B cell (primary cell): ENCODE data around the gene VPS11. TPM values are rescaled to one million over a fixed set of nuclear protein-coding genes. Genes with fewer than 3 reads are reported as not detected.
"Not testable (repeated sequence)": the region's sequence is repeated elsewhere in the genome, so short reads cannot be mapped to it uniquely, and the experiment has no call there.

Source experiments
- ATAC-seq: fragments of 200-7000 bp; cut with Tn5 transposase; one replicate; pipeline ENCODE4 v1.10.0; 2021; ENCODE audit warnings: low read depth, mild to moderate bottlenecking, moderate number of reproducible peaks, moderate library complexity
- CTCF ChIA-PET: fragments of 350-600 bp; sonication (Branson Sonifier 250); formaldehyde crosslinking; loops from one replicate; lab custom pipeline; 2021; ENCODE audit warnings: antibody characterized with exemption, inconsistent platforms; lab: Charles Lee
- POLR2A ChIA-PET: fragments of 350-600 bp; sonication (Branson Sonifier 250); formaldehyde crosslinking; loops from one replicate; lab custom pipeline; 2021; ENCODE audit warnings: antibody characterized with exemption; lab: Charles Lee
- DNase-seq: peaks from one replicate; pipeline ENCODE4 v3.0.0; 2013
- H2AFZ ChIP-seq: 2 replicates; pipeline ENCODE4 v1.6.1; 2012; ENCODE audit warnings: mild to moderate bottlenecking, low read depth, low read length; ENCODE audit not compliant: insufficient read depth, poor library complexity, severe bottlenecking
- H3K27ac ChIP-seq, 2 donors: 1 replicate in 1 of 2; 2 replicates in 1 of 2; pipeline ENCODE4 v1.5.1; 2012 to 2013; ENCODE audit warnings: low read length in 2 of 2, mild to moderate bottlenecking in 2 of 2, moderate library complexity in 1 of 2
- H3K27me3 ChIP-seq, 4 experiments: fragments of 200-600 bp in 1 of 4; sonication (generic) in 1 of 4; replicated peaks in 1 of 4; 1 replicate in 2 of 4; 2 replicates in 2 of 4; pipeline versions ENCODE4 v1.6.1 to v1.7.0; 2013 to 2016; ENCODE audit warnings: low read length in 3 of 4, mild to moderate bottlenecking in 2 of 4, mixed read lengths in 1 of 4, moderate library complexity in 1 of 4; ENCODE audit not compliant: insufficient read depth in 4 of 4, control insufficient read depth in 3 of 4; ENCODE audit errors: control extremely low read depth in 1 of 4
- H3K36me3 ChIP-seq, 2 experiments: replicated peaks in 1 of 2; 1 replicate in 1 of 2; 2 replicates in 1 of 2; pipeline versions ENCODE4 v1.6.1 to v1.7.1; 2013; ENCODE audit warnings: low read length in 1 of 2; ENCODE audit not compliant: insufficient read depth in 2 of 2, control insufficient read depth in 1 of 2; ENCODE audit errors: control extremely low read depth in 1 of 2, extremely low read depth in 1 of 2
- H3K4me1 ChIP-seq, 2 donors: fragments of 200-600 bp in 1 of 2; sonication (generic) in 1 of 2; 1 replicate in 1 of 2; 2 replicates in 1 of 2; pipeline versions ENCODE4 v1.5.1 to v1.6.1; 2013 to 2017; ENCODE audit warnings: low read length in 2 of 2; ENCODE audit not compliant: control insufficient read depth in 2 of 2, insufficient read depth in 2 of 2
- H3K4me2 ChIP-seq: replicated peaks from 2 replicates; pipeline ENCODE3; 2012; ENCODE audit warnings: mild to moderate bottlenecking, low read depth, low read length; ENCODE audit not compliant: poor library complexity, severe bottlenecking
- H3K4me3 ChIP-seq, 5 experiments: fragments of 200-600 bp in 1 of 5; sonication (generic) in 1 of 5; 1 replicate in 3 of 5; 2 replicates in 2 of 5; pipeline versions ENCODE4 v1.5.1 to v1.7.0; 2011 to 2016; ENCODE audit warnings: low read length in 4 of 5, mild to moderate bottlenecking in 4 of 5, low read depth in 2 of 5, control low read depth in 1 of 5, moderate library complexity in 1 of 5; ENCODE audit not compliant: insufficient read depth in 1 of 5; ENCODE audit errors: control extremely low read depth in 1 of 5, extremely low read depth in 1 of 5
- H3K79me2 ChIP-seq: fragments of 200-600 bp; sonication (generic); one replicate; pipeline ENCODE4 v1.6.0; 2016; ENCODE audit warnings: low read length; ENCODE audit not compliant: control insufficient read depth, insufficient read depth
- H3K9ac ChIP-seq: fragments of 200-600 bp; sonication (generic); 2 replicates; pipeline ENCODE4 v1.6.1; 2017; ENCODE audit warnings: mild to moderate bottlenecking, low read length, moderate library complexity
- H3K9me3 ChIP-seq, 3 donors: one replicate each; pipeline versions ENCODE4 v1.6.1 to v1.7.1; 2013; ENCODE audit warnings: low read length in 2 of 3; ENCODE audit not compliant: control insufficient read depth in 2 of 3, insufficient read depth in 1 of 3; ENCODE audit errors: control extremely low read depth in 1 of 3
- H4K20me1 ChIP-seq: 2 replicates; pipeline ENCODE4 v1.6.0; 2012; ENCODE audit warnings: mild to moderate bottlenecking, low read length; ENCODE audit not compliant: insufficient read depth, control insufficient read depth, poor library complexity, severe bottlenecking
- H3K27ac Mint-ChIP-seq: one replicate; pipeline ENCODE4 v1.8.0; 2021; ENCODE audit warnings: mixed read lengths
- H3K27me3 Mint-ChIP-seq: one replicate; pipeline ENCODE4 v1.8.0; 2021; ENCODE audit warnings: mixed read lengths
- H3K4me1 Mint-ChIP-seq: one replicate; pipeline ENCODE4 v1.8.0; 2021; ENCODE audit warnings: mixed read lengths
- H3K4me3 Mint-ChIP-seq: one replicate; pipeline ENCODE4 v1.8.0; 2021; ENCODE audit warnings: mixed read lengths
- H3K9me3 Mint-ChIP-seq: one replicate; pipeline ENCODE4 v1.8.0; 2022; ENCODE audit warnings: mixed read lengths; ENCODE audit not compliant: insufficient read depth
- CTCF ChIP-seq: fragments of 200-600 bp; IDR thresholded peaks from one replicate; pipeline ENCODE4 v1.8.0; 2022; ENCODE audit warnings: antibody characterized with exemption, mild to moderate bottlenecking
- EZH2 ChIP-seq: IDR thresholded peaks from 2 replicates; pipeline ENCODE4 v1.6.1; 2012; ENCODE audit warnings: borderline replicate concordance, low read depth, mild to moderate bottlenecking, moderate library complexity, low read length; ENCODE audit not compliant: insufficient read depth, poor library complexity, severe bottlenecking
- WGBS: methylation state at CpG from one replicate; pipeline ENCODE4 v1.1.5; 2013; ENCODE audit warnings: missing lambda C conversion rate; ENCODE audit not compliant: insufficient coverage; 5-methylcytosine and 5-hydroxymethylcytosine counted together
- intact Hi-C: fragments of 100-400 bp; cut with micrococcal nuclease; formaldehyde crosslinking; loops from one replicate; pipeline ENCODE4 v1.10.0; 2022
- polyA plus RNA-seq: library from polyadenylated mRNA; depleted of rRNA; stranded (reverse); fragments of >200 nt; gene quantifications from 2 replicates; pipeline ENCODE4 v1.2.3, GENCODE V29; 2012
- total RNA-seq, 2 donors: library from RNA; stranded (reverse); fragments of 120-200 nt in 1 of 2; gene quantifications; 1 replicate in 1 of 2; 2 replicates in 1 of 2; pipeline versions ENCODE4 v1.2.3 to v1.2.4, GENCODE V29; 2013 to 2022

VPS11 gene
- total and polyA plus RNA-seq, 2 donors (not counting 1 experiment from before 2014, with no cell fraction given) = 35.7 to 64.7 TPM

- H2AFZ ChIP-seq = peak within 1 kb of the TSS; percentile 97
- H3K4me2 ChIP-seq = peak within 1 kb of the TSS; percentile 98
- no peaks in the 10 kb centered on the region for H3K9me3 Mint-ChIP-seq
- DNase-seq (peak; percentile 99), ATAC-seq (peak; percentile 95)
- TF ChIP-seq CTCF = peak; percentile 6
- TF ChIP-seq EZH2 = no peak
- peak within 1 kb of the TSS; percentile 97 for H3K4me3 Mint-ChIP-seq
- peak within 1 kb of the TSS; percentile 98 for H3K9ac ChIP-seq
- H3K36me3 ChIP-seq = peaks cover 4 to 34% of the 10 kb centered on the region in 2 experiments
- H3K9me3 ChIP-seq = no peaks in the 10 kb centered on the region
- peak within 1 kb of the TSS; percentile 36 to 95 (median 90) for H3K4me3 ChIP-seq
- intact Hi-C loops = loop anchor here (1.0 to 2.0 kb wide), 9 partner anchors 10 to 140 kb away; partner anchors contain the start of genes CENATAC, HINFP, HMBS and RPS25
- ChIA-PET CTCF (interaction anchor here (0.7 to 2.2 kb wide), 7 partner anchors 10 to 1831 kb away, joined by 3 to 8 read pairs (median 5); partner anchors contain the start of gene VPS11), POLR2A (interaction anchor here (0.5 to 3.8 kb wide), 4 partner anchors 10 to 111 kb away, joined by 3 to 14 read pairs (median 3); partner anchors contain the start of gene VPS11)
- H3K79me2 ChIP-seq = peaks cover 55% of the 10 kb centered on the region
- peak within 1 kb of the TSS; percentile 93 for H3K27ac Mint-ChIP-seq
- peak within 1 kb of the TSS; percentile 75 to 93 for H3K27ac ChIP-seq
- under 1% methylated on average over 77 of the region's 79 CpGs for WGBS
- peaks cover 36% of the 10 kb centered on the region for H3K4me1 Mint-ChIP-seq
- no peaks in the 10 kb centered on the region for H3K27me3 ChIP-seq
- H3K27me3 Mint-ChIP-seq = no peaks in the 10 kb centered on the region
- H4K20me1 ChIP-seq = no peaks in the 10 kb centered on the region
- peaks cover 18 to 29% of the 10 kb centered on the region in 2 donors for H3K4me1 ChIP-seq
These were observed 10.4 kb upstream of the VPS11 start, which contains the start of gene HYOU1 for GRCh38 chr11:119057000-119057769. TSS of gene HYOU1 (minus strand) at chr11:119057205. CDS start at chr11:119056160, 1,045 bp downstream.

GRCh38 chr11:119059128-119059527 is 8.5 kb upstream of the VPS11 start:
- H3K27ac Mint-ChIP-seq, ATAC-seq, intact Hi-C loops, DNase-seq, H3K4me3 ChIP-seq, H3K9ac ChIP-seq, H3K9me3 ChIP-seq, H3K27ac ChIP-seq, H3K27me3 ChIP-seq, H2AFZ ChIP-seq, H3K4me2 ChIP-seq, H3K4me3 Mint-ChIP-seq, H3K9me3 Mint-ChIP-seq, H3K27me3 Mint-ChIP-seq, H4K20me1 ChIP-seq: not testable (repeated sequence)
- ChIA-PET CTCF (interaction anchor here (0.6 kb wide), 1 partner anchor 39 kb away, joined by 4 read pairs; no protein-coding TSS in a partner anchor), POLR2A (interaction anchor here (3.8 kb wide), 1 partner anchor 8 kb away, joined by 14 read pairs; the partner anchor contains the start of gene VPS11)
- peaks cover 27% of the 10 kb centered on the region for H3K4me1 Mint-ChIP-seq
- Histone ChIP-seq H3K4me1 (peaks cover 17 to 24% of the 10 kb centered on the region in 2 donors), H3K36me3 (peaks cover 4 to 15% of the 10 kb centered on the region in 2 experiments), H3K79me2 (peaks cover 72% of the 10 kb centered on the region)
- 100% methylated on average over 2 of the region's 35 CpGs for WGBS
